K562 (cell line): Measurements from ENCODE around the gene GGACT. TPM values are rescaled to one million over a fixed set of nuclear protein-coding genes. Genes with fewer than 3 reads are reported as not detected.

Source experiments
- ATAC-seq: fragments of 200-7000 bp; cut with Tn5 transposase; 3 replicates; pipeline ENCODE4 v1.9.1; 2020; ENCODE audit warnings: moderate library complexity
- BruUV-seq: library from RNA; stranded (reverse); fragments of 400-500 nt; replicated peaks from 2 replicates; lab custom pipeline; 2021; lab: Mats Ljungman, UMichigan
- CTCF ChIA-PET: fragments of 300-600 bp; formaldehyde crosslinking; extraction: SDS; loops from one replicate; lab custom pipeline; 2021; ENCODE audit warnings: low intra/inter-chr PET ratio; lab: Yijun Ruan, JAX
- POLR2A ChIA-PET: fragments of 300-600, 350-650 bp; sonication (Branson Sonifier 250); formaldehyde crosslinking; extraction: SDS; loops from one replicate; lab custom pipeline; 2021; ENCODE audit warnings: antibody characterized with exemption, inconsistent platforms; lab: Yijun Ruan, JAX
- DNase-seq, 4 experiments: peaks; one replicate each; pipeline versions ENCODE4 v3.0.0 to v3.0.0-alpha.2; 2011 to 2018; ENCODE audit warnings: low spot score in 3 of 4, mixed read lengths in 3 of 4; ENCODE audit errors: extremely low read depth in 1 of 4
- FAIRE-seq: peaks from 2 replicates; lab custom pipeline; 2011; peaks lifted over from hg19 to GRCh38; lab: Jason Lieb, UNC
- H2AFZ ChIP-seq: 2 replicates; pipeline ENCODE4 v1.6.0; 2011; ENCODE audit warnings: low read depth, low read length, control low read depth, inconsistent platforms
- H3K27ac ChIP-seq: fragments of 200-600 bp; 3 replicates; pipeline ENCODE4 v1.8.0; 2011; ENCODE audit warnings: low read depth, mild to moderate bottlenecking, control low read depth, inconsistent platforms, low read length, moderate library complexity, mixed read lengths; ENCODE audit errors: extremely low read depth
- H3K27me3 ChIP-seq, 2 experiments: fragments of 300-600 bp in 1 of 2; 2 replicates in 1 of 2; 3 replicates in 1 of 2; pipeline versions ENCODE4 v1.6.0 to v1.8.0; 2011; ENCODE audit warnings: inconsistent platforms in 2 of 2, low read length in 2 of 2, mild to moderate bottlenecking in 1 of 2, mixed read lengths in 1 of 2, moderate library complexity in 1 of 2; ENCODE audit not compliant: control insufficient read depth in 2 of 2, insufficient read depth in 2 of 2
- H3K36me3 ChIP-seq: fragments of 300-600 bp; 3 replicates; pipeline ENCODE4 v1.8.0; 2011; ENCODE audit warnings: mild to moderate bottlenecking, low read length, inconsistent platforms; ENCODE audit not compliant: control insufficient read depth, insufficient read depth
- H3K4me1 ChIP-seq, 2 experiments: fragments of 200-600 bp in 1 of 2; replicated peaks in 1 of 2; 2 replicates in 1 of 2; 3 replicates in 1 of 2; pipeline versions ENCODE4 v1.5.1 to v1.8.0; 2011; ENCODE audit warnings: inconsistent platforms in 2 of 2, low read length in 2 of 2, mild to moderate bottlenecking in 1 of 2, mixed read lengths in 1 of 2, moderate library complexity in 1 of 2; ENCODE audit not compliant: control insufficient read depth in 2 of 2, insufficient read depth in 2 of 2
- H3K4me2 ChIP-seq: 2 replicates; pipeline ENCODE4 v1.6.1; 2011; ENCODE audit warnings: low read length, control low read depth, inconsistent platforms, mixed read lengths; ENCODE audit not compliant: insufficient read depth
- H3K4me3 ChIP-seq: fragments of 200-600 bp; sonication (generic), shearing (Covaris generic); 2 replicates; pipeline ENCODE4 v1.5.1; 2016; ENCODE audit warnings: control low read depth, inconsistent platforms
- H3K79me2 ChIP-seq: fragments of 200-600 bp; 3 replicates; pipeline ENCODE4 v1.8.0; 2011; ENCODE audit warnings: low read length, inconsistent platforms; ENCODE audit not compliant: control insufficient read depth, insufficient read depth
- H3K9ac ChIP-seq, 2 experiments: 2 replicates each; pipeline versions ENCODE4 v1.6.0 to v1.6.1; 2011; ENCODE audit warnings: low read depth in 2 of 2, low read length in 2 of 2, control low read depth in 1 of 2, inconsistent platforms in 1 of 2, mild to moderate bottlenecking in 1 of 2, mixed read lengths in 1 of 2; ENCODE audit not compliant: insufficient read depth in 1 of 2
- H3K9me1 ChIP-seq: one replicate; pipeline ENCODE4 v1.6.0; 2011; ENCODE audit warnings: inconsistent platforms, mild to moderate bottlenecking, low read length, moderate library complexity; ENCODE audit not compliant: control insufficient read depth, insufficient read depth
- H3K9me3 ChIP-seq: replicated peaks from 2 replicates; pipeline ENCODE4 v1.5.1; 2011; ENCODE audit warnings: low read depth, low read length, inconsistent platforms; ENCODE audit not compliant: control insufficient read depth, insufficient read depth
- H4K20me1 ChIP-seq: replicated peaks from 2 replicates; pipeline ENCODE4 v1.6.1; 2011; ENCODE audit warnings: low read length, inconsistent platforms, mixed read lengths; ENCODE audit not compliant: control insufficient read depth, insufficient read depth
- DPF2 ChIP-seq: fragments of 450-650 bp; IDR thresholded peaks from 2 replicates; pipeline ENCODE4 v1.6.1; 2016
- FIP1L1 ChIP-seq: fragments of 200-400 bp; formaldehyde crosslinking; IDR thresholded peaks from 2 replicates; pipeline ENCODE4 v1.6.1; 2018; ENCODE audit warnings: mild to moderate bottlenecking, low read depth, low read length; ENCODE audit not compliant: poor library complexity, severe bottlenecking
- GATAD2B ChIP-seq: fragments of 450-650 bp; IDR thresholded peaks from 2 replicates; pipeline ENCODE4 v1.6.1; 2017; ENCODE audit warnings: mild to moderate bottlenecking, borderline replicate concordance
- HDGF ChIP-seq: fragments of 450-650 bp; IDR thresholded peaks from 2 replicates; pipeline ENCODE4 v1.6.1; 2016
- SLC30A9 ChIP-seq: fragments of 250-450 bp; sonication (Bioruptor Pico); IDR thresholded peaks from 2 replicates; pipeline ENCODE4 v1.8.0; 2022; ENCODE audit warnings: mild to moderate bottlenecking, moderate library complexity
- TRIM24 ChIP-seq, 2 experiments: fragments of 450-650 bp; IDR thresholded peaks; 2 replicates each; pipeline ENCODE4 v1.6.1; 2016
- ZNF444 ChIP-seq: fragments of 250-450 bp; sonication (Bioruptor Pico); IDR thresholded peaks from 2 replicates; pipeline ENCODE4 v1.4.0; 2020; ENCODE audit warnings: mild to moderate bottlenecking, moderate library complexity
- ZNF717 ChIP-seq: fragments of 250-450 bp; sonication (Bioruptor Pico); IDR thresholded peaks from 2 replicates; pipeline ENCODE4 v1.5.0; 2021
- WGBS: fragments of 100-300 bp; shearing (Covaris generic); methylation state at CpG from one replicate; pipeline ENCODE4 v1.1.6; 2016; ENCODE audit warnings: low coverage, mixed read lengths; ENCODE audit not compliant: insufficient coverage; ENCODE audit errors: missing lambda C conversion rate; 5-methylcytosine and 5-hydroxymethylcytosine counted together
- in situ Hi-C: fragments of 300-500 bp; cut with MboI; formaldehyde crosslinking; loops from 4 replicates; pipeline ENCODE4 v1.15.0; 2018; ENCODE audit warnings: inconsistent platforms, mixed read lengths
- intact Hi-C: fragments of 100-400 bp; cut with micrococcal nuclease; formaldehyde crosslinking; loops from 2 replicates; pipeline ENCODE4 v1.14.2; 2022
- polyA plus RNA-seq, 8 experiments: library from polyadenylated mRNA; depleted of rRNA in 4 of 8; stranded (reverse) in 5 of 8; unstranded in 3 of 8; fragments of >200 nt; fragmentation: Nextera tagmentation in 2 of 8; fragmentation: Illumina TruSeq in 1 of 8; extraction: Ambion mirVana in 2 of 8; extraction: Trizol in 1 of 8; gene quantifications; 2 replicates each; pipeline versions ENCODE4 v1.2.1 to v1.2.3, GENCODE V29; 2011 to 2014; ENCODE audit warnings: inconsistent platforms in 1 of 8, missing spikeins in 1 of 8
- total RNA-seq, 7 experiments: library from RNA; depleted of rRNA in 6 of 7; stranded (reverse); fragments of >200 nt in 6 of 7; fragmentation: Illumina TruSeq in 2 of 7; extraction: Trizol in 2 of 7; gene quantifications; 2 replicates each; pipeline versions ENCODE4 v1.2.1 to v1.2.3, GENCODE V29; 2011 to 2021; ENCODE audit warnings: low replicate concordance in 1 of 7
- TF ChIP-seq, protein P1 (sequence below), 2 experiments: fragments of 450-650 bp in 1 of 2; sonication (generic) in 1 of 2; formaldehyde crosslinking in 1 of 2; IDR thresholded peaks in 1 of 2; conservative IDR thresholded peaks in 1 of 2; 2 replicates each; pipeline versions ENCODE4 v1.6.1 to v1.8.1; 2016 to 2023; ENCODE audit warnings: mild to moderate bottlenecking in 2 of 2, moderate library complexity in 2 of 2, inconsistent platforms in 1 of 2, missing genetic modification reagents in 1 of 2
- TF ChIP-seq, protein P2 (sequence below): fragments of 250-450 bp; sonication (Bioruptor Pico); IDR thresholded peaks from 2 replicates; pipeline ENCODE4 v1.4.0; 2020; ENCODE audit warnings: mild to moderate bottlenecking
- TF ChIP-seq, protein P3 (sequence below): fragments of 450-650 bp; formaldehyde crosslinking; IDR thresholded peaks from 2 replicates; pipeline ENCODE4 v1.4.0; 2022; ENCODE audit warnings: missing genetic modification characterization

Gene GGACT
- total and polyA plus RNA-seq, 9 of the 15 experiments (the other 6 are each of a cell fraction or from before 2014, with no cell fraction given), result 0.20 to 3.2 (median 1.7) TPM

DNA sequence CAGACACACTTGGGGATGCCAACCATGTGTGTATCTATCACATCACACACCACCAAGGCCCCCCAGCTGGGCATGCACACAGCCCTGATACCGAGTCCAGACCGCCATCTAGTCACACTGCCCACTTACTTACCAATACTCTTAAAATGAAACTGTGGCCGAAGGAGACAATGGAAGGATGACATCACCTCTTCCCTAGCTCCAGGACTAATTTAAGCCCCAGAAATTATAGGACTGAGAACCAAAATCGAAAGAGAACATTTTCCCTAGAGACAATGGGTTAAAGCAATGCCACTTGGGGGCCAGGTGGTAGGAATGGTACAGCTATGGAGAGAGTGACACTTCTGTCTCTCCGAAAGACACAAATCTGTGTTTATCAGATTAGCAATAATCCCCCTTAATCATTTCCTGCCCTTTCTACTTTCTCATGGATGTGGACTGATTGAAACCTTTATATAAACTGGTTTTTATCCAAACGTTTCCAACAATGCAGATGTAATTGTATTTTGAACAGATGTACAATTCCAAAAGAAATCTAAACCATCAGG, 663 bp upstream of the GGACT start:
- no peak overlapping the region for H3K4me3 ChIP-seq
- CTCF ChIA-PET, result no interaction called here
- no TSS peak for BruUV-seq

More for the DNA sequence above, 663 bp upstream of the GGACT start:
- Histone ChIP-seq H2AFZ (peak overlapping the region; percentile 95), H3K27me3 (no peaks in the 10 kb centered on the region), H3K9ac (no peak overlapping the region), H3K4me2 (no peak overlapping the region), H3K9me1 (no peaks in the 10 kb centered on the region), H3K4me1 (peaks cover 5 to 10% of the 10 kb centered on the region in 2 experiments; a peak in 4 of 5 replicates), H4K20me1 (no peaks in the 10 kb centered on the region), H3K9me3 (no peaks in the 10 kb centered on the region), H3K79me2 (no peaks in the 10 kb centered on the region), H3K27ac (no peak overlapping the region), H3K36me3 (no peaks in the 10 kb centered on the region)
- in situ Hi-C loops, result no loop called here
- ATAC-seq (no peak), DNase-seq (no peak), FAIRE-seq (peak; percentile 64)
- TF ChIP-seq, protein P1, sequence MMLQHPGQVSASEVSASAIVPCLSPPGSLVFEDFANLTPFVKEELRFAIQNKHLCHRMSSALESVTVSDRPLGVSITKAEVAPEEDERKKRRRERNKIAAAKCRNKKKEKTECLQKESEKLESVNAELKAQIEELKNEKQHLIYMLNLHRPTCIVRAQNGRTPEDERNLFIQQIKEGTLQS (IDR thresholded peaks at IDR 0.05), result peak; percentile 64
- TF ChIP-seq, protein P1 (CRISPR knock-in tag; conservative IDR thresholded peaks at IDR 0.05), result no peak
- TF ChIP-seq DPF2 (0 out of 2 replicates have a peak, but pooled peaks have one; percentile 23), TRIM24 (IDR thresholded peaks at IDR 0.05) (0 out of 4 replicates have a peak, but pooled peaks of 1 of the 2 experiments have one; percentile 4), FIP1L1 (no peak), HDGF (0 out of 2 replicates have a peak, but pooled peaks have one; percentile 2), ZNF717 (no peak), GATAD2B (no peak), ZNF444 (CRISPR knock-in tag) (no peak), SLC30A9 (CRISPR knock-in tag) (no peak)
- TF ChIP-seq, protein P2, sequence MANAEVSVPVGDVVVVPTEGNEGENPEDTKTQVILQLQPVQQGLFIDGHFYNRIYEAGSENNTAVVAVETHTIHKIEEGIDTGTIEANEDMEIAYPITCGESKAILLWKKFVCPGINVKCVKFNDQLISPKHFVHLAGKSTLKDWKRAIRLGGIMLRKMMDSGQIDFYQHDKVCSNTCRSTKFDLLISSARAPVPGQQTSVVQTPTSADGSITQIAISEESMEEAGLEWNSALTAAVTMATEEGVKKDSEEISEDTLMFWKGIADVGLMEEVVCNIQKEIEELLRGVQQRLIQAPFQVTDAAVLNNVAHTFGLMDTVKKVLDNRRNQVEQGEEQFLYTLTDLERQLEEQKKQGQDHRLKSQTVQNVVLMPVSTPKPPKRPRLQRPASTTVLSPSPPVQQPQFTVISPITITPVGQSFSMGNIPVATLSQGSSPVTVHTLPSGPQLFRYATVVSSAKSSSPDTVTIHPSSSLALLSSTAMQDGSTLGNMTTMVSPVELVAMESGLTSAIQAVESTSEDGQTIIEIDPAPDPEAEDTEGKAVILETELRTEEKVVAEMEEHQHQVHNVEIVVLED (CRISPR knock-in tag), result no peak
- TF ChIP-seq, protein P3, sequence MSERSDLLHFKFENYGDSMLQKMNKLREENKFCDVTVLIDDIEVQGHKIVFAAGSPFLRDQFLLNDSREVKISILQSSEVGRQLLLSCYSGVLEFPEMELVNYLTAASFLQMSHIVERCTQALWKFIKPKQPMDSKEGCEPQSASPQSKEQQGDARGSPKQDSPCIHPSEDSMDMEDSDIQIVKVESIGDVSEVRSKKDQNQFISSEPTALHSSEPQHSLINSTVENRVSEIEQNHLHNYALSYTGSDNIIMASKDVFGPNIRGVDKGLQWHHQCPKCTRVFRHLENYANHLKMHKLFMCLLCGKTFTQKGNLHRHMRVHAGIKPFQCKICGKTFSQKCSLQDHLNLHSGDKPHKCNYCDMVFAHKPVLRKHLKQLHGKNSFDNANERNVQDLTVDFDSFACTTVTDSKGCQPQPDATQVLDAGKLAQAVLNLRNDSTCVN (CRISPR knock-in tag), result no peak
- WGBS, result 75% methylated on average over 6 of the region's 6 CpGs
- POLR2A ChIA-PET, result interaction anchor here (0.9 kb wide), 1 partner anchor 9 kb away, joined by 3 read pairs; no protein-coding TSS in a partner anchor
- intact Hi-C loops, result no loop called here
